Tibial artery (tissue), 4 donors: ENCODE data around the gene OTOG.

Experiments used
- DNase-seq, 2 donors: peaks; one replicate each; pipeline ENCODE4 v3.0.0-alpha.2; 2019
- H3K27ac ChIP-seq, 2 donors: fragments of 200-600 bp; sonication (generic) in 1 of 2; 1 replicate in 1 of 2; 2 replicates in 1 of 2; pipeline ENCODE4 v1.5.1; 2018 to 2019; ENCODE audit warnings: mild to moderate bottlenecking in 1 of 2
- H3K27me3 ChIP-seq, 2 donors: fragments of 200-600 bp; sonication (generic) in 1 of 2; one replicate each; pipeline versions ENCODE4 v1.5.1 to v1.6.0; 2016 to 2019
- H3K36me3 ChIP-seq, 3 donors: fragments of 200-600 bp; sonication (generic) in 2 of 3; one replicate each; pipeline ENCODE4 v1.5.1; 2016 to 2019; ENCODE audit warnings: mild to moderate bottlenecking in 2 of 3
- H3K4me1 ChIP-seq, 4 donors: fragments of 200-600 bp; sonication (generic) in 2 of 4; 1 replicate in 3 of 4; 2 replicates in 1 of 4; pipeline ENCODE4 v1.5.1; 2016 to 2019
- H3K4me3 ChIP-seq, 2 donors: fragments of 200-600 bp; sonication (generic) in 1 of 2; 1 replicate in 1 of 2; 2 replicates in 1 of 2; pipeline ENCODE4 v1.5.1; 2018 to 2019; ENCODE audit warnings: mild to moderate bottlenecking in 2 of 2
- H3K9me3 ChIP-seq, 3 donors: fragments of 200-600 bp; sonication (generic) in 1 of 3; one replicate each; pipeline ENCODE4 v1.5.1; 2016 to 2019
- CTCF ChIP-seq, 2 experiments: fragments of 200-600 bp in 1 of 2; fragments of 450-650 bp in 1 of 2; IDR thresholded peaks; one replicate each; pipeline ENCODE4 v1.5.1; 2017 to 2019; ENCODE audit warnings: antibody characterized with exemption in 2 of 2, mild to moderate bottlenecking in 1 of 2, moderate library complexity in 1 of 2
- intact Hi-C: fragments of 100-400 bp; cut with DNase I; formaldehyde crosslinking; loops from one replicate; pipeline ENCODE4 v1.15.0; 2023; ENCODE audit warnings: low total_unique reads

Gene OTOG

GRCh38 chr11:17547051-17547577, at the start of gene OTOG:
Gene OTOG, plus strand, starts transcription at chr11:17547259. Its CDS starts 114 bp downstream, at chr11:17547373.
- H3K4me3 ChIP-seq, result no peak within 1 kb of the TSS
- peaks cover 0 to 12% (median 3%) of the 10 kb centered on the region in 4 donors for H3K4me1 ChIP-seq
- H3K9me3 ChIP-seq, result no peaks in the 10 kb centered on the region
- DNase-seq, result no peak
- H3K27me3 ChIP-seq, result peaks cover 0 to 37% of the 10 kb centered on the region in 2 donors
- intact Hi-C loops, result no loop called here
- H3K36me3 ChIP-seq, result no peaks in the 10 kb centered on the region
- no peak for TF ChIP-seq CTCF (IDR thresholded peaks at IDR 0.05)
- H3K27ac ChIP-seq, result no peak within 1 kb of the TSS

- H3K4me1 ChIP-seq, result no peaks in the 10 kb centered on the region
- intact Hi-C loops, result loop anchor here (5.0 kb wide), 2 partner anchors 266 to 1744 kb away; partner anchors contain the start of gene E2F8
- no peaks in the 10 kb centered on the region for H3K9me3 ChIP-seq
- no peak for TF ChIP-seq CTCF (IDR thresholded peaks at IDR 0.05)
- no peaks in the 10 kb centered on the region for H3K36me3 ChIP-seq
- peaks cover 0 to 1% of the 10 kb centered on the region in 2 donors for H3K27me3 ChIP-seq
- no peak overlapping the region for H3K27ac ChIP-seq
- DNase-seq, result no peak
- no peak overlapping the region for H3K4me3 ChIP-seq
Observed at GRCh38 chr11:17498058-17498457, 49.0 kb upstream of the OTOG start.

GRCh38 chr11:17498475-17498874, 48.6 kb upstream of the OTOG start:
- no peak overlapping the region for H3K27ac ChIP-seq
- H3K9me3 ChIP-seq, result no peaks in the 10 kb centered on the region
- no peaks in the 10 kb centered on the region for H3K36me3 ChIP-seq
- no peaks in the 10 kb centered on the region for H3K4me1 ChIP-seq
- no peak overlapping the region for H3K4me3 ChIP-seq
- intact Hi-C loops, result loop anchor here (5.0 kb wide), 2 partner anchors 266 to 1744 kb away; partner anchors contain the start of gene E2F8
- H3K27me3 ChIP-seq, result no peaks in the 10 kb centered on the region
- TF ChIP-seq CTCF (IDR thresholded peaks at IDR 0.05), result no peak
- no peak for DNase-seq

GRCh38 chr11:17500673-17501072, 46.4 kb upstream of the OTOG start:
- H3K4me1 ChIP-seq, result no peaks in the 10 kb centered on the region
- intact Hi-C loops, result no loop called here
- H3K27ac ChIP-seq, result no peak overlapping the region
- no peaks in the 10 kb centered on the region for H3K27me3 ChIP-seq
- H3K9me3 ChIP-seq, result no peaks in the 10 kb centered on the region
- H3K4me3 ChIP-seq, result no peak overlapping the region
- no peak for DNase-seq
- H3K36me3 ChIP-seq, result no peaks in the 10 kb centered on the region
- TF ChIP-seq CTCF (IDR thresholded peaks at IDR 0.05), result no peak

GRCh38 chr11:17502630-17503029, 44.4 kb upstream of the OTOG start:
- H3K9me3 ChIP-seq, result no peaks in the 10 kb centered on the region
- DNase-seq, result no peak
- TF ChIP-seq CTCF (IDR thresholded peaks at IDR 0.05), result no peak
- intact Hi-C loops, result loop anchor here (1.0 kb wide), 1 partner anchor 119 kb away; no protein-coding TSS in a partner anchor
- no peak overlapping the region for H3K27ac ChIP-seq
- H3K36me3 ChIP-seq, result no peaks in the 10 kb centered on the region
- no peaks in the 10 kb centered on the region for H3K4me1 ChIP-seq
- no peaks in the 10 kb centered on the region for H3K27me3 ChIP-seq
- no peak overlapping the region for H3K4me3 ChIP-seq
